Activated CD8-positive, alpha-beta memory T cell treated with anti-CD3 and anti-CD28 coated beads for 48 hours (primary cell): ENCODE results near the gene IL17REL.
"Not testable (repeated sequence)": the region's sequence is repeated elsewhere in the genome, so short reads cannot be mapped to it uniquely, and the experiment has no call there.

ENCODE experiments used
- DNase-seq, 3 experiments: peaks; one replicate each; pipeline ENCODE4 v3.0.0-alpha.2; 2020; ENCODE audit warnings: low read depth in 2 of 3, low spot score in 2 of 3

Gene IL17REL

DNA sequence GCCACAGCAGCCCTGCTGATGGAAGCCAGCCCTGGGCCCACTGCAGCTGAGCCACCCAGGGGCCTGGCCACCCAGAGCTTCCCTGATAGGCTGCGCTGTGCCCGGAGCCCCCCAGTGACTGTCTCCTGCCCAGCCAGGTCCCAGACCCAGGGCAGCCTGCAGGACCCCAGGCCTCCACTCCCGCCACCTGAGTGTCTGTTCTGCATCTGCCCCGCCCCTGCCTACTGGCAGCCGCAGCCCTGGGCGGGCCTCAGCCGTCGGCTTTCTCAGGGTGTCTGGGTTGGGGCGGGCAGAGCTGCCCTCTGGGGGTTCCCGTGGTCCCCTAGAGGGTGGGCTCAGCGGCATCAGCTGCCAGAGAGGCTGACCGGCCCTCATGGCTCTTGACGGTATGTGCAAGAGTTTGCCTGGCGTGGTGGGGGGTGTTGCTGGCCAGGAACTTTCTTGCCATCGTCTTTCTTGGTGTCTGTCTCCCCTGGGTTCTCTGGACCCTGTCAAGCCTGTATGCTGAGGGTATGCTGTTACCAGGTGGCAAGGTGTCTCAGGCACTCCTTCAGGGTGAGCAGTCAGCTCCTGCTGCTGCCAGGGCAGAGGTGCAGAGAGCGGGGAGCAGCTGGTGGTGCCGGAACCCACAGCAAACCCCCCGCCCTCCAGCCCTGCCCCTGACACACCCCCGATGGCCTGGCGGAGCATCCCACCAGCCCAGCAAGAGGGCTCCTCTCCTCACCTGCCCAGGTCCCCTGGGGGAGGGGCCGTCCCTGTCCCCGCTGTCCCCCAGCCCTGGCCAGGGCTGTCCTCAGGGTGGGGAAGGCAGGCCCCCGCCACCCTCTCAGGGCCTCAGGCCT lies 64.2 kb downstream of the IL17REL start:
- no peak for DNase-seq

- DNase-seq, result no peak
Measured at GRCh38 chr22:49947296-49947622, 65.3 kb downstream of the IL17REL start.

DNA sequence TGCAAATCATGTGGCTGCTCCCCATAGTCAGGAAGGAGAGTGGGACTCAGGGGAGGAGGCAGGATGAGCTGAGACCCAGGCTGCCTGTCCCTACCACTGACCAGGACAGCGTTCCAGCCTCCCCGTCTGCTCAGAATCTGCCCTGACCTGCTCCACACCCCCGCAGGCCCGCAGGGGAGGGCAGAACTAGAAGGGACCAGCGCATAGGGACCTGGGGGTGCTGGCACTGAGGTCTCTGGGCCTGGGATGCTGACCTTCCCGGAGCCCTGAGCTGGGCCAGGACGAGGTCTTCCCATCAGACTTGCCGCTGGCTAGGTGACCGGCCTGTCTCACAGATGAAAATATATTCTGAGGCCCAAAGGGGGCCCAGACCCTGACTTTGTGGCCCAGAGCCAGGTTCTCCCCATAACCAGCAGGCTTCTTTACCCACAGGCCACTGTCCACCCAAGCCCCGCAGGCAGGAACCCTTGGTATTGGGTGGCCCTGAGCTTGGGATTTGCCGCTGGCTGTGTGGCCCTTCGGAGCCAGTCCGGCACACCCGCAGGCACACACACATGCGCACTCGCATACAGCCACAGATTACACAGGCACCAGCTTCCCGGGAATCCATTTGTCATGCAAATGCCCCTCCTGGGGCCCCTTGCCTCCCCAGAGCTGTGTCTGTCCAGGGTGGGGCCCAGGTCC lies 65.8 kb downstream of the IL17REL start:
- DNase-seq, result no peak

DNA sequence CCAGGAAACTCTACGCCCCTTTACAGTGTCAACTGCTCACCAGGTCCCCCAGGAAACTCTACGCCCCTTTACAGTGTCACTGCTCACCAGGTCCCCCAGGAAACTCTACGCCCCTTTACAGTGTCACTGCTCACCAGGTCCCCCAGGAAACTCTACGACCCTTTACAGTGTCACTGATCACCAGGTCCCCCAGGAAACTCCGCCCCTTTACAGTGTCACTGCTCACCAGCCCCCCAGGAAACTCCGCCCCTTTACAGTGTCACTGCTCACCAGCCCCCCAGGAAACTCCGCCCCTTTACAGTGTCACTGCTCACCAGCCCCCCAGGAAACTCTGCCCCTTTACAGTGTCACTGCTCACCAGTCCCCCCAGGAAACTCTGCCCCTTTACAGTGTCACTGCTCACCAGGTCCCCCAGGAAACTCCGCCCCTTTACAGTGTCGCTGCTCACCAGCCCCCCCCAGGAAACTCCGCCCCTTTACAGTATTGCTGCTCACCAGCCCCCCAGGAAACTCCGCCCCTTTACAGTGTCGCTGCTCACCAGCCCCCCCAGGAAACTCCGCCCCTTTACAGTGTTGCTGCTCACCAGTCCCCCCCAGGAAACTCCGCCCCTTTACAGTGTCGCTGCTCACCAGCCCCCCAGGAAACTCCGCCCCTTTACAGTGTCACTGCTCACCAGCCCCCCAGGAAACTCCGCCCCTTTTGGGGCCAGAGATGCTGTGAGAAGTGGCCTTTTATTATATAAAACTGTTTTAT lies 67.3 kb downstream of the IL17REL start:
- not testable (repeated sequence) for DNase-seq
